Right lobe of liver (tissue), 4 donors: ENCODE measurements around the gene TMEM154.

ENCODE experiments used
- CTCF ChIP-seq, 4 donors: fragments of 200-600 bp in 3 of 4; fragments of 450-650 bp in 1 of 4; IDR thresholded peaks; one replicate each; pipeline versions ENCODE4 v1.5.1 to v1.8.0; 2016 to 2022; ENCODE audit warnings: antibody characterized with exemption in 4 of 4, mild to moderate bottlenecking in 2 of 4
- POLR2A ChIP-seq: fragments of 450-650 bp; IDR thresholded peaks from one replicate; pipeline ENCODE4 v1.6.1; 2017; ENCODE audit warnings: antibody characterized with exemption, mild to moderate bottlenecking
- donor health status: DM: no; HTN: no; CAD: no.
- donor health status: DM: no; HTN: no; CAD: no.
- donor health status: DM: no; HTN: yes; CAD: no.

GRCh38 chr4:152591396-152591795, 88.4 kb downstream of the TMEM154 start:
- TF ChIP-seq POLR2A (no peak), CTCF (IDR thresholded peaks at IDR 0.05) (no peak)
